OCI-LY1 (cell line): ENCODE data around the gene TOB1.
"Not testable (repeated sequence)": the region's sequence is repeated elsewhere in the genome, so short reads cannot be mapped to it uniquely, and the experiment has no call there.

Source experiments
- H2AFZ ChIP-seq: fragments of 200-600 bp; sonication (generic), shearing (Covaris generic); 2 replicates; pipeline ENCODE4 v1.6.0; 2014; ENCODE audit warnings: antibody characterized with exemption, mild to moderate bottlenecking, low read length
- H3F3A ChIP-seq: fragments of 200-600 bp; sonication (generic), shearing (Covaris generic); 2 replicates; pipeline ENCODE4 v1.6.0; 2014; ENCODE audit warnings: mild to moderate bottlenecking, antibody characterized with exemption, low read length, moderate library complexity; ENCODE audit not compliant: insufficient read depth
- H3K27ac ChIP-seq: fragments of 200-600 bp; sonication (generic); 2 replicates; pipeline ENCODE4 v1.5.1; 2014; ENCODE audit warnings: low read length, mixed run types, mild to moderate bottlenecking, low read depth; ENCODE audit not compliant: poor library complexity, severe bottlenecking
- H3K27me3 ChIP-seq: fragments of 200-600 bp; sonication (generic); 2 replicates; pipeline ENCODE4 v1.6.0; 2014; ENCODE audit warnings: antibody characterized with exemption, mild to moderate bottlenecking, low read length, moderate library complexity; ENCODE audit not compliant: insufficient read depth
- H3K36me3 ChIP-seq: fragments of 200-600 bp; sonication (generic); 2 replicates; pipeline ENCODE4 v1.6.1; 2014; ENCODE audit warnings: mild to moderate bottlenecking, antibody characterized with exemption, low read length, moderate library complexity, mixed read lengths; ENCODE audit not compliant: insufficient read depth
- H3K4me1 ChIP-seq: fragments of 200-600 bp; sonication (generic); 2 replicates; pipeline ENCODE4 v1.5.1; 2014; ENCODE audit warnings: mild to moderate bottlenecking, low read length, moderate library complexity; ENCODE audit not compliant: insufficient read depth, severe bottlenecking
- H3K4me2 ChIP-seq: fragments of 200-600 bp; sonication (generic), shearing (Covaris generic); 2 replicates; pipeline ENCODE4 v1.6.1; 2014; ENCODE audit warnings: low read length
- H3K4me3 ChIP-seq: fragments of 200-600 bp; sonication (generic); 2 replicates; pipeline ENCODE4 v1.5.1; 2014; ENCODE audit warnings: low read length, low read depth, mild to moderate bottlenecking, mixed read lengths; ENCODE audit not compliant: poor library complexity, severe bottlenecking
- H3K79me2 ChIP-seq: fragments of 200-600 bp; shearing (Covaris generic); 2 replicates; pipeline ENCODE4 v1.6.1; 2016; ENCODE audit warnings: mixed run types, low read length, mixed read lengths; ENCODE audit not compliant: insufficient read depth
- H3K9ac ChIP-seq: fragments of 200-600 bp; sonication (generic), shearing (Covaris generic); 2 replicates; pipeline ENCODE4 v1.6.1; 2014; ENCODE audit warnings: mild to moderate bottlenecking, low read length, mixed read lengths
- H3K9me2 ChIP-seq: fragments of 200-600 bp; sonication (generic), shearing (Covaris generic); 2 replicates; pipeline ENCODE4 v1.6.1; 2014; ENCODE audit warnings: low read depth, mild to moderate bottlenecking, low read length, mixed read lengths
- H3K9me3 ChIP-seq: fragments of 200-600 bp; shearing (Covaris generic); 2 replicates; pipeline ENCODE4 v1.6.1; 2014; ENCODE audit warnings: low read length, mixed read lengths
- H4K20me1 ChIP-seq: fragments of 200-600 bp; sonication (generic), shearing (Covaris generic); 2 replicates; pipeline ENCODE4 v1.6.0; 2016; ENCODE audit warnings: mild to moderate bottlenecking, low read length; ENCODE audit not compliant: insufficient read depth
- CTCF ChIP-seq: fragments of 200-600 bp; sonication (generic), shearing (Covaris generic); IDR thresholded peaks from 2 replicates; pipeline ENCODE4 v1.5.1; 2017; ENCODE audit warnings: mild to moderate bottlenecking, antibody characterized with exemption, low read length, moderate library complexity, mixed read lengths
- EZH2 ChIP-seq: fragments of 200-600 bp; sonication (generic), shearing (Covaris generic); IDR thresholded peaks from 2 replicates; pipeline ENCODE4 v1.8.0; 2017; ENCODE audit warnings: borderline replicate concordance, mixed run types, mild to moderate bottlenecking, antibody characterized with exemption, low read length, moderate library complexity, mixed read lengths

TOB1 gene

GRCh38 chr17:50899005-50899460, 32.9 kb upstream of the TOB1 start:
- H3K4me2 ChIP-seq, result no peak overlapping the region
- no peaks in the 10 kb centered on the region for H3K79me2 ChIP-seq
- peaks cover 10% of the 10 kb centered on the region for H3K4me1 ChIP-seq
- H3K9me3 ChIP-seq, result no peaks in the 10 kb centered on the region
- H3K27ac ChIP-seq, result no peak overlapping the region
- no peaks in the 10 kb centered on the region for H3K36me3 ChIP-seq
- H3K27me3 ChIP-seq, result no peaks in the 10 kb centered on the region; the same call in 1 of the 2 replicates
- no peaks in the 10 kb centered on the region for H3F3A ChIP-seq
- H3K9ac ChIP-seq, result no peak overlapping the region
- no peaks in the 10 kb centered on the region for H4K20me1 ChIP-seq
- no peak for TF ChIP-seq CTCF
- TF ChIP-seq EZH2, result no peak
- H2AFZ ChIP-seq, result no peak overlapping the region
- no peak overlapping the region for H3K4me3 ChIP-seq
- H3K9me2 ChIP-seq, result no peaks in the 10 kb centered on the region

GRCh38 chr17:50898369-50899004, 32.3 kb upstream of the TOB1 start:
- Histone ChIP-seq H4K20me1 (no peaks in the 10 kb centered on the region), H2AFZ (no peak overlapping the region), H3K4me2 (no peak overlapping the region), H3K36me3 (no peaks in the 10 kb centered on the region), H3K27ac (no peak overlapping the region), H3K79me2 (no peaks in the 10 kb centered on the region), H3K4me3 (no peak overlapping the region), H3K9me3 (no peaks in the 10 kb centered on the region), H3K4me1 (peaks cover 5% of the 10 kb centered on the region), H3F3A (no peaks in the 10 kb centered on the region), H3K27me3 (no peaks in the 10 kb centered on the region; the same call in 1 of the 2 replicates), H3K9me2 (no peaks in the 10 kb centered on the region), H3K9ac (no peak overlapping the region)
- TF ChIP-seq CTCF (no peak), EZH2 (no peak)

- H3K9me3 ChIP-seq, H3F3A ChIP-seq, H3K27ac ChIP-seq, H3K4me1 ChIP-seq, H3K9ac ChIP-seq, H3K4me2 ChIP-seq, H3K36me3 ChIP-seq, H4K20me1 ChIP-seq, H2AFZ ChIP-seq, H3K27me3 ChIP-seq, H3K79me2 ChIP-seq, H3K9me2 ChIP-seq, H3K4me3 ChIP-seq: not testable (repeated sequence)
These were observed 28.4 kb upstream of the TOB1 start for GRCh38 chr17:50894513-50894912.
